GM10248 (cell line): ENCODE measurements around the gene FILIP1.

Experiments used
- CTCF ChIA-PET: fragments of 300-600 bp; sonication (Branson Sonifier 250); formaldehyde crosslinking; extraction: SDS; loops from one replicate; lab custom pipeline; 2021; ENCODE audit warnings: antibody characterized with exemption; lab: Yijun Ruan, JAX
- POLR2A ChIA-PET: fragments of 350-650 bp; sonication (Branson Sonifier 250); formaldehyde crosslinking; extraction: SDS; loops from one replicate; lab custom pipeline; 2020; ENCODE audit warnings: antibody characterized with exemption; lab: Yijun Ruan, JAX
- DNase-seq: peaks from one replicate; pipeline ENCODE4 v3.0.0; 2012; ENCODE audit errors: extremely low spot score
- CTCF ChIP-seq: IDR thresholded peaks from 2 replicates; pipeline ENCODE4 v1.5.1; 2012; ENCODE audit warnings: mild to moderate bottlenecking, low read depth; ENCODE audit errors: extremely low read depth, missing control alignments, control extremely low read depth

Gene FILIP1

DNA sequence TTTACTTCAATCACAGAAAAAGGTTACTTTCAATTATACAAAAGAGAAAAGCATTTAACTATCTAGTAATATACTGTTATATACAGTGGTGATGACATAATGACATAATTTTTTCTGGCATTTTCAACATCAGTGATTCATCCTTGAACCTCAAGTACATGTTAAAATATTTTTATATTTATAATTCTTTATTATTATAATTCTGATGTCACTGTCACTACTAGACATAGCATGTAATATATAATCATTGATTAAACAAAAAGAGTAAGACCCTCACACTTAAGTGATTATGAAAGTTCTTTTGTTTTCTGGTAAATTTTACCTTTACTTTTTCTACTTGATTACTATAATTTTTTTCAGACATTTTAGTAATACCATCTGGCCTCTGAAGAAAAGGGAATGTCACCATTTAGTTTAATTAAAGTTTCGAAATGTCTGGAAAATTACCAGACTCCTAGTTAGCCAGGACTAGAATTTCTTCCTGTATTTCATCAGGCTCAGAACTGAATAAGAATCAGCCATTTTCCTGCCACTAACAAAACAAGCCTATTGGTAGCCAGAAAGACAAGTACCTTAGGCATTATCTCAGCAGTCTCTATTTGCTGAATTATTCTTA lies 71.5 kb downstream of the FILIP1 start:
- CTCF ChIA-PET = no interaction called here
- TF ChIP-seq CTCF = no peak
- POLR2A ChIA-PET = no interaction called here
- DNase-seq = no peak

- no peak for TF ChIP-seq CTCF
- POLR2A ChIA-PET = no interaction called here
- DNase-seq = no peak
- CTCF ChIA-PET = no interaction called here
Measured at GRCh38 chr6:75421316-75422023, 72.1 kb downstream of the FILIP1 start.

- POLR2A ChIA-PET = no interaction called here
- CTCF ChIA-PET = no interaction called here
- DNase-seq = no peak
- TF ChIP-seq CTCF = no peak
Measured at GRCh38 chr6:75419980-75420379, 73.6 kb downstream of the FILIP1 start.

- ChIA-PET POLR2A (no interaction called here), CTCF (no interaction called here)
- no peak for DNase-seq
- TF ChIP-seq CTCF = no peak
Measured at GRCh38 chr6:75419416-75419815, 74.2 kb downstream of the FILIP1 start.

DNA sequence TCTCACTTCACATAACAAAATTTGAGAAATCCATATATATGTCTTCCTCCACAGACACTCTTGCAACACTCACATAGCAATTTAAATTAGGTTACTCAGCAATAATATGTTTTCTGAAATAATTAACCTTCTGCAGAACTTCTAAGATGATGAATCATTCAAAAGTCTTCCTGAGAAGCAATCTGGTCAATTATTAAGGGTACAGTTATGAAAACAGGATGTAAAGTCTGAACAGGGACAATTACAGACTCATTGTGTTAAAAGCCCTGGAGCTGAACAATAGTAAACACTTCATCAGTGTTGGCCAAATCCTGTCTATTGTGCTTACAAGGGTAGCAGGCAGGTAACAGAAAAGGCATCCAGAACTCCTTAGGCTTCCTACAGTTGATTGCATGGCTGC lies 75.4 kb downstream of the FILIP1 start:
- DNase-seq = no peak
- ChIA-PET CTCF (interaction anchor here (1.4 kb wide), 1 partner anchor 26 kb away, joined by 4 read pairs; no protein-coding TSS in a partner anchor), POLR2A (no interaction called here)
- TF ChIP-seq CTCF = no peak

- TF ChIP-seq CTCF = no peak
- no peak for DNase-seq
- CTCF ChIA-PET = interaction anchor here (1.2 kb wide), 1 partner anchor 90 kb away, joined by 3 read pairs; no protein-coding TSS in a partner anchor
- POLR2A ChIA-PET = interaction anchor here (0.5 kb wide), 1 partner anchor 85 kb away, joined by 3 read pairs; no protein-coding TSS in a partner anchor
Measured at GRCh38 chr6:75416443-75416842, 77.2 kb downstream of the FILIP1 start.
